ENCODE data around the gene MAST4.

DNA sequence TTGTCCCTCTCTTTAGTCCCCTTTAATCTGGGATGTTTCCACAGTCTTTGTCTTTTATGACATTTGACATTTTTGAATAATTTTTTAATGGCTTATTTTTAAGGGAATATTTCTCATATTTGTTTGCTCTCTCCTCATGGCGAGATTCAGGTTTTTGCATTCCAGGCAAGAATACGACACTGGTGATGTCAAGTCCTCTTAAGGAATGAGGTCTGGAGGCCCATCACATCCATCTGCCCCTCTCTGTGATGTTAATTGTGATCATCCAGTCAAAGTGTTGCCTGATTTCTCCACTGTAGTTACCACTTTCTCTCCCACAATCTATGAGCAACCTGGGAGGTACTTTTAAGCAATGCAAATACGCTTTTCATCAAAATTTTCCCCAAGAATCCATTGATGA lies 193.2 kb downstream of the MAST4 start:
- TF ChIP-seq POLR2AphosphoS5 (IDR thresholded peaks at IDR 0.05; ENCODE audit: low read depth) (no peak), CTCF (IDR thresholded peaks at IDR 0.05; ENCODE audit: insufficient read depth, low read length) (no peak)
